IPS-18c (cell line): ENCODE measurements around the gene NETO1.

ENCODE experiments used
- H3K4me3 ChIP-seq: 2 replicates; pipeline ENCODE4 v1.7.0; 2013; ENCODE audit warnings: low read depth, mild to moderate bottlenecking, low read length, moderate library complexity; ENCODE audit not compliant: insufficient read depth
- H3K9me3 ChIP-seq: one replicate; pipeline ENCODE4 v1.6.1; 2013; ENCODE audit warnings: mild to moderate bottlenecking, low read length, moderate library complexity; ENCODE audit not compliant: control insufficient read depth, insufficient read depth

Gene NETO1

DNA sequence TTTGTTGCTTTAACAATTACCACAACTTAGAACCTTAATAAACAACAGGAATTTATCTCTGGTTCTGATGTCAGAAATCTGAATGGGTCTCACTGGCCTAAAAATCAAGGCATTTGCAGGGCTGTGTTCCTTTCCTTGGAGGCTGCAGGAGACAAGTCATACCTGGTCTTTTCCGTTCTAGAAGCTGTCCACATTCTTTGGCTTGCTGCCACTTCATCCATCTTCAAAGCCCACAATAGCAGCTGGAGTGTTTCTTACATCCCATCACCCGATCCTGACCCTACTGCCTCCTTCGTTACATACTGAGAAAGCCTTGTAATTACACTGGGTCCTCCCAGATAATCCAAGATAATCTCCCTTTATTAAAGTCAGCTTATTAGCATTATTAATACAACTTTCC is 18.1 kb downstream of the NETO1 start:
- Histone ChIP-seq H3K9me3 (no peaks in the 10 kb centered on the region), H3K4me3 (no peak overlapping the region)

DNA sequence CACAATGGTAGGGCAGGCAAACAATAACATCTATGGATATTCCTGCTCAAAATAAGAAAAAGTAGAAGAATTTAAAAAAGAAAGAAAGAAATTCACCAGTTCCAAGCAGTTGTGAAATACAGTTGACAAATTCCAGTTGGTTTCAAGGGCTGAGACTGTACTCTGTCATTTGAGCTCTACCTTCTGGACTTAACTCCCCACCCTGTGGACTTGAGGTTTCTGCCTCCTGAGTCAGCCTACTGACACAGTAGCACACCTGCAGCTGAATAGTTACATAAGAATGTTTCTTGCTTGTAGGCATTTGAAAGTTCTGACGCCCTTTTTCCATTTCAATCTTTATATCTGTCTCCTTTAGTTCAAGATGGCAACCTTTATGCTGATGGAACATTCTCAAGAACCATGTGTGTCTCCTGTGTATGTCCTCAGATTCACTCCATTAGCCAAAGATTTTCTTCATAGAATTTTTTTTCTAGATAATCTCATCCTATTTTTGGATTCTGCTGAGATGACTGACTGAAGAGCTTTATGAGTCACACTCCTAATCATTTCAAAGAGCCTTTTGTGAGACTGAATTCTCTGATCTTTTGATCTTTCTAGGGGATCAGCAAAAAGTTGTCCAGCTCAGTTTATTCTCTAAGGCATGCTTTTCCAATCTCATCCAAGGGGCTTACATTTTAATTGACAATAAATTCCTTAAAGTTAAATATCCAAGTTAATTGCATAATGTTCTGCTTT is 19.1 kb downstream of the NETO1 start:
- no peak overlapping the region for H3K4me3 ChIP-seq
- H3K9me3 ChIP-seq, result no peaks in the 10 kb centered on the region

GRCh38 chr18:72847771-72848170 is 20.0 kb downstream of the NETO1 start:
- Histone ChIP-seq H3K4me3 (no peak overlapping the region; the same call in 1 of the 2 replicates), H3K9me3 (no peaks in the 10 kb centered on the region)

- no peaks in the 10 kb centered on the region for H3K9me3 ChIP-seq
- H3K4me3 ChIP-seq, result no peak overlapping the region
Measured at GRCh38 chr18:72846736-72847533, 20.9 kb downstream of the NETO1 start.

GRCh38 chr18:72843743-72844142 is 24.0 kb downstream of the NETO1 start:
- H3K9me3 ChIP-seq, result no peaks in the 10 kb centered on the region
- H3K4me3 ChIP-seq, result no peak overlapping the region

DNA sequence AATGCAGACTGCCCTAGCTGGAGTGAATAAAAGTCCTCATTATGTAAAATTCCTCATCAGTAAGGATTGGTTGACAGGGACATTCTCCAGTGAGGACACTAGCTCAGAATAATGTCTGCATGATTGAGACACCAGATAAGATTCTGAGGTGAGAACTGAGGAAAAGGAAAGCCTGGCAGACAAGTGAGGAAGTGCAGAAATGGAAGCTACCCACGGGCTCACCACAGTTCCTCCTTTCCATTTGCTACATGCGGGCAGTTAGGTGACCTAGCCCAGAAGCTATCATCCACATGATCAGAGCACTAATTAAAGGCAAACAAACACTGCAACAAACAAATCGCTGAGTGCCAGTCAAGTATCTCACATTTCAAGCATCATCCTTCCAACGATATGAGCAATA is 27.7 kb downstream of the NETO1 start:
- no peak overlapping the region for H3K4me3 ChIP-seq
- no peaks in the 10 kb centered on the region for H3K9me3 ChIP-seq

- Histone ChIP-seq H3K9me3 (no peaks in the 10 kb centered on the region), H3K4me3 (no peak overlapping the region)
Measured at GRCh38 chr18:72834731-72835130, 33.1 kb downstream of the NETO1 start.

DNA sequence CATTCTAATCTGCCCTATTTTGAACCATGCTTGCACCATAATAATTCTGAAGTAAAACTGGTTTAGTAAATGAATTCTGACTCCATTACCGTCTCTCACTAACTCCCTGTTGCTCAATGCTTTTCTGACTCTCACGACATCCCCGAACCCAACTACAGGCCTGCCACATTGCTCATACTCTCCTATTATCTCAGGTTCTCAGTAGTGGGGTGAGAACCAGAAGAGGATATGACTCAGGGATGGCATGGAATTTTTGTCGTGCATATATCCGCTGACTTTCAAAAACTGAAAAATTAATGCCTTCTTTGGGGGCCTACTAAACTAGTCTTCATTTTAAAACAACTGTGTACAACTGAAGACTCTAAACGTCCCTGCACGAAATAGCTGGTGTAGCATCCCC is 34.3 kb downstream of the NETO1 start:
- H3K9me3 ChIP-seq, result no peaks in the 10 kb centered on the region
- H3K4me3 ChIP-seq, result no peak overlapping the region

DNA sequence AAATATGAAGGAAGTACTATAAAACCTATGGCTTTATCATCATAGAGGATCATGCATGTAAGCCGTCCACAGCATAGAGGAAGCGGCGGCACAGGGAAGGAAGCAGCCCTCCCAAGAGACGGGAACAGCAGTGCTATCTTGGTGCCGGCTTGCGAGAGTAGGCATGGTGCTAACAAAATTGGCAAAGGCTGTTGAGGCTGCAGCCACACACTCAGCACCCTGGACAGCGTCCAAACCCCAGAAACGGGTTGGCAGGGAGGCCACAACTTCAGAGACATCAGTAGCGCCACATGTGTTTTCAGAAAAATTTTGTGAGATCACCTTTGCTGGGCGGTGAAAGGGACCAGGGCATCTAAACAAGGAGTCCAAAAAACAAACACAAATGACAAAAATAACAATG is 37.7 kb downstream of the NETO1 start:
- H3K4me3 ChIP-seq, result no peak overlapping the region

GRCh38 chr18:72828601-72829000 is 39.2 kb downstream of the NETO1 start:
- no peaks in the 10 kb centered on the region for H3K9me3 ChIP-seq
- no peak overlapping the region for H3K4me3 ChIP-seq

More for the DNA sequence above, 37.7 kb downstream of the NETO1 start:
- no peaks in the 10 kb centered on the region for H3K9me3 ChIP-seq

DNA sequence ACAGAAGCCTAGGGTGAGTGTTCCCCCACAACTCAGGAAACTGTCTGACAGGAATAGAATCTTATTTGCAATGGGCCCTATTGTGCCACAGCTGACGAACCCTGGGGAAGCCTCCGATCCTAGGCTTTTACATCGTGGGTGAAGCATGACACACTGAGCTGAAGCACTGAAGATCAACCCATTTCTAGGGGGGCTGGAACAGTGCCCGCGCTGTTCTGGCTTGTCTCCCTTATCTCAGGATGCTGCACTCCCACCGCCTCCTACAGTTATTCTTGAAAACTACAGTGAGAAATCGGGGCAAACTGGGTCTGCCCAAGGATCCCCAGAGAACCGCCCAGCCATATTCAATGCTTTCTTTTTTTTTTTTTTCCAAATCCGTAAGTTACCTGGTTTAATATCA is 41.1 kb downstream of the NETO1 start:
- H3K4me3 ChIP-seq, result no peak overlapping the region

DNA sequence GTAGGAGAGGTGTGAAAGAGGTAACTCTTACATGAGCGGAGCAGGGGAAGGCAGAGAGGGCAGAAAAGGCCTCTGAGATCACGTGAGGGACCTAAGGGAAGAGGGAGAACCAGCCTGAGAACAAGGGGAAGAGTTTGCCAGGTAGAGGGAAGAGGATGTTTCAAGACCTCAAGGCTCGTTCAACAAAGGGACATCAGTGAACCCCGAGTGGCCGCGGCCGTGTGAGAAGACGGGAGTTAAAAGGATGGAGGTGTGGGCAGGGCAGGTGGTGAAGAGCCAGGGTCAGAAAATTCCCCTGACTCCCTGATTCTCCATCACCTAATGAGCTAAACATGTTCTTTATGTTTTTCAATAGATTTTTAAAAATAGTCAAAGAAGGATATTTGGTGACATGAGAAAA is 44.4 kb downstream of the NETO1 start:
- Histone ChIP-seq H3K4me3 (no peak overlapping the region), H3K9me3 (no peaks in the 10 kb centered on the region)

More for the DNA sequence above, 41.1 kb downstream of the NETO1 start:
- no peaks in the 10 kb centered on the region for H3K9me3 ChIP-seq

DNA sequence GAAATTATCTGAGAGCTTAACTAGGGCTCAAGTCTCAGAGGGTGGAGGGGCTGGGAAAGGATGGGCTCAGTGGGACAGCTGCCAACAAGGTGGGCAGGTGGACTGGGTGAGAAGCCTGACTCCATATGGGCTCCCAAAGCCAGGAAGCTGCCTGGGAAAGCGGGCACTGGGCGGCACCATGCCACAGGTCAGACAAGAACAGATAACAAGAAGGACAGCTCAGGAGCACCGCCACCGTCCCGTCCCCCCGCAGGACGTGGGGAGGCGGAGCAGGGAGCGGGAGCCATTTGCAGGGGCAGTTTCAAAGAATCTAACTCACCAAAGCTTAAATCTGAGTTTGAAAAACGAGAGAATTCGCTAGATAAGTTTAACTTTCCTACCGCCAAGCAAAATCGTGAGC is 45.6 kb downstream of the NETO1 start:
- no peak overlapping the region for H3K4me3 ChIP-seq
- no peaks in the 10 kb centered on the region for H3K9me3 ChIP-seq

DNA sequence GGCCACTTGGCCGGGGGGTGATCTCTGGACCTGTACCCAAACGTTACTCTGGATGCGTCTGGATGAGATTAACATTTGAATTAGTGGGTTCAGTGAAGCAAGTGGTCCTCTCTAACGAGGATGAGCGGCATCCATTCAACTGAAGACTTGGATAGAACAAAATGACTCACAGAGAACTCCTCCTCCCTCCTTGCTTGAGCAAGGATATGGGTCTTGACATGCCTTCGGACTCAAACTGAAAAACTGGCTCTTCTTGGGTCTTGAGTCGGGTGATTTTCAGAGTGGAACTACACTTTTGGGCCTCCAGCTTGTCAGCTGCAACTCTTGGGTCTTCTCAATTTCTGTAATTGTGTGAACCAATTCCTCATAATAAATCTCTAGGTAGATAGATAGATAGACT is 47.2 kb downstream of the NETO1 start:
- H3K9me3 ChIP-seq, result no peaks in the 10 kb centered on the region

GRCh38 chr18:72819050-72819449 is 48.7 kb downstream of the NETO1 start:
- no peaks in the 10 kb centered on the region for H3K9me3 ChIP-seq
- H3K4me3 ChIP-seq, result no peak overlapping the region

More for the DNA sequence above, 47.2 kb downstream of the NETO1 start:
- no peak overlapping the region for H3K4me3 ChIP-seq

DNA sequence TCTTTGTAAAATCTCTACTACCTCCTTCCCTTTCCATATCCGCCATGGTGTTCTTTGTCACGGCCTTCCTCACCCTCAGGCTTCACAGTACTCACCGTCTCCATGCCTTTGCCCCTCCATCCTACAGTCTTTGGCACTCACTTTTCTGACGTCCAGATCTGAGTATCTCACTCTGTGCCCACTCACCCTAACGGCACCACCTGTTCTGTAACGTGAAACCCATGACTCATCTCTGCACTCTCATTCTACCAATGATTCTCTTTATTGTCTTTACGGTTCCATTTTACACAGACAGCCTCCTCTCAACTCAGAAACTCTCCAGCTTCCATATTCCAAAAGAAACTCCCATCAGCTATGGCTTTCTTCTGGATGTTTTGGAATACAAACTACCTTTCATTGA is 56.7 kb downstream of the NETO1 start:
- Histone ChIP-seq H3K9me3 (no peaks in the 10 kb centered on the region), H3K4me3 (no peak overlapping the region)

DNA sequence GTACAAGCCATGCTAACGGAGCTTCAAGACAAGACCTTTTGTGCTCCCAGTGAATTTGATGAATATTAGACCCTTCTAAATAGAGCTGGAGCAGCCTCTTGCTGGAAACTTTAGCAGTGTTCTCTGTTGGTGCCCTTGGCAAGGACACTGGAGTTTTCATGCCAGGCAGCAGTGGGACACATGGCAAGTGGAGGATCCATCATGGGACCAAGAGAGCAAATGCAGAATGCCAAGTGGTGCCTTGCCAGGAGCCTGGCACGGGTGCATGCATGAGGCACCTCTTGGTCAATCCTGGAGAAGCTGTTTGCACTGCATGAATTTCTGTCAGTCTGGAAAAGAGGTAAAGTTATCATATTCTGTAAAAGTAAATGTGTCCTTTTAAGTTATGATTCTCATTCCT is 59.1 kb downstream of the NETO1 start:
- Histone ChIP-seq H3K9me3 (no peaks in the 10 kb centered on the region), H3K4me3 (no peak overlapping the region)

DNA sequence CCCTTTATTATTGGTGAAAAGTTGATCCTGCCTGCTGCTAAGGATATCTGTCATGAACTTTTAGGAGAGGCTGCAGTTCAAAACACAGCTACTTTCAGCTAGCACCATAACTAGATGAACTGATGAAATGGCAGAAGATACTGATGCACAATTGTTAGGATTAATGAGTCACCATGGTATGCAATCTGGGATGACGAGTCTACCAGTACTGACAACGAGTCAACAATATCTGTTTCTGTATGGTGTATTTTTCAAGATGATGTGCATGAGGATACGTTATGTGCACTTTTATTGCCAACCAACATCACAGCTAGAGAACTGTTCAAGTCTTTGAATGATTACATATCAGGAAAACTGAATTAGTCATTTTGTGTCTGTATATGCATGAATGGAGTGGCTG is 68.7 kb downstream of the NETO1 start:
- Histone ChIP-seq H3K4me3 (no peak overlapping the region), H3K9me3 (no peaks in the 10 kb centered on the region)
